Cardiac septum (tissue), 1 donor: ENCODE measurements around the gene HMMR. TPM values are rescaled to one million over a fixed set of nuclear protein-coding genes. Genes with fewer than 3 reads are reported as not detected.

Experiments used
- DNase-seq: peaks from one replicate; pipeline ENCODE4 v3.0.0-alpha.2; 2020; ENCODE audit warnings: low spot score
- intact Hi-C: fragments of 100-400 bp; cut with DNase I; formaldehyde crosslinking; loops from one replicate; pipeline ENCODE4 v1.14.0; 2022
- total RNA-seq: library from RNA; stranded (reverse); fragmentation: NEBNext Ultra II Directional; extraction: Animal tissue kit (Norgen Biotek cat#: 25700); gene quantifications from one replicate; pipeline ENCODE4 v1.2.1, GENCODE V29; 2021
- donor health status: DM: no; HTN: no; CAD: no.

Gene HMMR
- total RNA-seq, 1 donor from 2014 or later, result 0.46 TPM

GRCh38 chr5:163456840-163457239 lies 3.6 kb upstream of the HMMR start:
- intact Hi-C loops, result no loop called here
- DNase-seq, result no peak

GRCh38 chr5:163458778-163459385 lies 1.6 kb upstream of the HMMR start:
- intact Hi-C loops, result no loop called here
- DNase-seq, result no peak

GRCh38 chr5:163459462-163459818 lies 992 bp upstream of the HMMR start:
- intact Hi-C loops, result no loop called here

GRCh38 chr5:163459819-163460561 lies 442 bp upstream of the HMMR start, which contains the start of gene NUDCD2:
Gene NUDCD2 (minus strand): TSS chr5:163460102. CDS start chr5:163460050, 52 bp downstream.
- intact Hi-C loops, result loop anchor here (2.0 kb wide), 1 partner anchor 45 kb away; the partner anchor contains the start of gene MAT2B
- peak; percentile 96 for DNase-seq

More at GRCh38 chr5:163459462-163459818, 992 bp upstream of the HMMR start:
- no peak for DNase-seq

GRCh38 chr5:163463063-163463435 lies 2.6 kb downstream of the HMMR start:
- DNase-seq, result no peak
- intact Hi-C loops, result no loop called here

GRCh38 chr5:163467682-163468081 lies 7.2 kb downstream of the HMMR start:
- no peak for DNase-seq
- intact Hi-C loops, result no loop called here

GRCh38 chr5:163473635-163474243 lies 13.3 kb downstream of the HMMR start:
- DNase-seq, result no peak
- intact Hi-C loops, result no loop called here

- DNase-seq, result no peak
- intact Hi-C loops, result no loop called here
These were observed 15.0 kb downstream of the HMMR start for GRCh38 chr5:163475411-163475810.

GRCh38 chr5:163478126-163478981 lies 17.9 kb downstream of the HMMR start:
- intact Hi-C loops, result no loop called here
- no peak for DNase-seq

GRCh38 chr5:163478982-163479271 lies 18.5 kb downstream of the HMMR start:
- no peak for DNase-seq
- intact Hi-C loops, result no loop called here

GRCh38 chr5:163489055-163489744 lies 28.8 kb downstream of the HMMR start:
- intact Hi-C loops, result no loop called here
- DNase-seq, result no peak

GRCh38 chr5:163489745-163490075 lies 29.3 kb downstream of the HMMR start:
- intact Hi-C loops, result no loop called here
- DNase-seq, result no peak

- intact Hi-C loops, result no loop called here
- no peak for DNase-seq
These were observed 35.9 kb downstream of the HMMR start for GRCh38 chr5:163496286-163496685.

GRCh38 chr5:163497315-163497714 lies 36.9 kb downstream of the HMMR start:
- DNase-seq, result no peak
- intact Hi-C loops, result no loop called here

- DNase-seq, result no peak
- intact Hi-C loops, result no loop called here
These were observed 38.5 kb downstream of the HMMR start for GRCh38 chr5:163498886-163499285.

GRCh38 chr5:163502521-163502920 lies 42.1 kb downstream of the HMMR start:
- intact Hi-C loops, result no loop called here
- DNase-seq, result no peak

GRCh38 chr5:163503106-163504078 lies 43.0 kb downstream of the HMMR start:
- DNase-seq, result no peak

More at GRCh38 chr5:163503106-163504078, 43.0 kb downstream of the HMMR start:
- intact Hi-C loops, result loop anchor here (2.0 kb wide), 1 partner anchor 43 kb away; the partner anchor contains the start of genes HMMR and NUDCD2
